GM18907 (cell line): ENCODE data around the gene KLHL29.

ENCODE experiments used
- ATAC-seq: cut with Tn5 transposase; IDR thresholded peaks from one replicate; pipeline ENCODE4 v1.9.1; 2021; ENCODE audit warnings: mild to moderate bottlenecking, moderate library complexity; ENCODE audit not compliant: unreplicated experiment

Gene KLHL29

GRCh38 chr2:23622466-23622865, 237.5 kb downstream of the KLHL29 start:
- no peak for ATAC-seq

GRCh38 chr2:23622966-23623675, 238.1 kb downstream of the KLHL29 start:
- no peak for ATAC-seq

GRCh38 chr2:23624378-23624777, 239.4 kb downstream of the KLHL29 start:
- no peak for ATAC-seq

- no peak for ATAC-seq
Measured at GRCh38 chr2:23624915-23625314, 239.9 kb downstream of the KLHL29 start.

- ATAC-seq, result no peak
Measured at GRCh38 chr2:23625726-23626125, 240.7 kb downstream of the KLHL29 start.

GRCh38 chr2:23626701-23627230, 241.8 kb downstream of the KLHL29 start:
- no peak for ATAC-seq

- no peak for ATAC-seq
Measured at GRCh38 chr2:23627236-23628009, 242.4 kb downstream of the KLHL29 start.

GRCh38 chr2:23628926-23629771, 244.2 kb downstream of the KLHL29 start:
- no peak for ATAC-seq

GRCh38 chr2:23629772-23630480, 244.9 kb downstream of the KLHL29 start:
- ATAC-seq, result no peak

- ATAC-seq, result no peak
Measured at GRCh38 chr2:23630961-23631360, 246.0 kb downstream of the KLHL29 start.

GRCh38 chr2:23631389-23631788, 246.4 kb downstream of the KLHL29 start:
- ATAC-seq, result no peak

- ATAC-seq, result no peak
Measured at GRCh38 chr2:23632386-23632785, 247.4 kb downstream of the KLHL29 start.

- no peak for ATAC-seq
Measured at GRCh38 chr2:23632831-23633395, 247.9 kb downstream of the KLHL29 start.

GRCh38 chr2:23633966-23634365, 249.0 kb downstream of the KLHL29 start:
- ATAC-seq, result no peak

GRCh38 chr2:23635442-23636340, 250.7 kb downstream of the KLHL29 start:
- no peak for ATAC-seq

- ATAC-seq, result no peak
Measured at GRCh38 chr2:23636426-23636825, 251.4 kb downstream of the KLHL29 start.

- no peak for ATAC-seq
Measured at GRCh38 chr2:23637011-23637778, 252.2 kb downstream of the KLHL29 start.

- ATAC-seq, result no peak
Measured at GRCh38 chr2:23639406-23639982, 254.5 kb downstream of the KLHL29 start.
